Midbrain (tissue), 1 donor: ENCODE data around the gene ATP13A1.
"Not testable (repeated sequence)": the region's sequence is repeated elsewhere in the genome, so short reads cannot be mapped to it uniquely, and the experiment has no call there.

ENCODE experiments used
- DNase-seq: peaks from one replicate; lab custom pipeline; 2025; lab: John Stamatoyannopoulos, UW

ATP13A1 gene

DNA sequence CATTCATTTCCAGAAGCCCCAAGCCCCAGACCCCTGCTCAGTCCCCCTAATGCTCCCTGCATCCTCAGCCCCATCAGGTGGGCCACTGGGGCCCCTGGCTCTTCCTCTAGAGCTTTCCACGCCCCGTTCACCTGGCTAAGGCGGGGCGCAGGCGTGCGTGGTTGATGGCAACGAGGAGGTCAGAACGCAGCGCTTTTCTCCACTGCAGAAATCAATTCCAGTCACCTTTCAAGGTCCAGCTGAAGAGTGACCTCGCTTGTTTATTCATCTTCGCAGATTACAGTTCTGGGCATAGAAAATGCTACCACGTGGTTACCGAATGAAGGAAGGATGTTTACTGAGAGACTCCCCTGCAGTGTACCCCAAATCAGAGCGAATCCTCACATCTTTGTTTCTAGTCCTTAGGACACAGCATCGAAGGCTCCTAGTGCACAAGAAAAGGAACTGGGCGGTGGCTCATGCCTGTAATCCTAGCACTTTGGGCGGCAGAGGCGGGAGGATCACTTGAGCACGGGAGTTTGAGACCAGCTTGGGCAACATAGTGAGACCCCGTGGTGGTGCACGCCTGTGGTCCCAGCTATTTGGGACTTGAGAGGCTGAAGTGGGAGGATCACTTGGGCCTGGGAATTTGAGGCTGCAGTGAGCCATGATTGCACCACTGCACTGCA lies 44.2 kb downstream of the ATP13A1 start:
- DNase-seq = no peak

DNA sequence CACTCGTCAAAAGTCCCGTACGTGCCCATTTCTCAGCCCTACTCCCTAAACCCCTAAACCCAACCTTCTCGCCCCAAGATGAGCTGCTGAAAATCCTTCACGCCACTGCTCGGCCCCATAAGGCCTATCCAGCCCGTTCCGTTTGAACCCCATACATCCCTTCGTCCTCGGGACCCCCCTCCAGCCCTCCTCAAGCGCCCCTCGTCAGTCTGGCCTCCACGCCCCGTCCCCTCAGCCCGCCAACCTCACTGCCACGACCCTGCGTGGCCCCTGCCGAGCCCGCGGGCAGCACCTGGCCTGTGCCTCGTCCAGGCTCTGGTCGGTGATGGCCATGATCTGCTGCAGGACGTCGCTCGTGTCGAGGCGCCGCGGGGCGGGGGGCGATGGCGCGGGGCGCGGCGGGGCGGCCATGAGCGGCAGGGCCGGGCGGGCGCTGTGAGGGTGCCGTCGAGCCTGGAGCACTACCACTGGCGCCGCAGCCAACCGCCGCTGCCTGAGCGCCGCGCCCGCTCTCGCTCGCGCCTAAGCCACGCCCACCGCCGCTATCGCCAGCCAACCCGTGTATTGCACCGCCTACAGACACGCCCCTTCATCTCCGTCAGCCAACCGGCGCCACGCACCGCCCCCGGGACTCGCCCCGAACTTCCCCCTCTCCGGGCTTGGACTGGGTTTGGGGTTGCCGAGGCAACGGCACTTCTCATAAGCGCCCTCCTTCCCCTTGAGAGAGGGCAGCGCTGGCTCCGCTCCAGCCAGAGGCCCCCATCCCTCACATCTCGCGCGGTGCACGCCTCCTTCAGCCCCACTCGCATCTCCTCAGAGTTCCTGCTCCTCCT lies 45.0 kb downstream of the ATP13A1 start, which contains the start of gene PBX4:
TSS of gene PBX4 (minus strand) at position 469 of the 833 bp plus-strand sequence. CDS start at position 411, 58 bp downstream.
- peak; percentile 85 for DNase-seq

DNA sequence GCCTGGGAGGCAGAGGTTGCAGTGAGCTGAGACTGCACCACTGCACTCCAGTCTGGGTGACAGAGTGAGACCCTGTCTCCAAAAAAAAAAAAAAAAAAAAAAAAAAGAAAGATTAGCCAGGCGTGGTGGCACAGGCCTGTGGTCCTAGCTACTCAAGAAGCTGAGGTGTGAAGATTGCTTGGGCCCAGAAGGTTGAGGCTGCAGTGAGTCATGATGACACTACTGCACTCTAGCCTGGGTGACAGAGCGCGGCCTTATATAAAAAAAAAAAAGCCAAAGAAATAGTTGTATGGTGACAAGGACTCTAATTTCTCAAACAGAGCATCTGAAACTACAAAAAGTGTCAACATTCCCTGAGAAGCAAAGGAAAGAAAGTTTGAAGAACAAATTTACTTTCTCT lies 48.4 kb downstream of the ATP13A1 start:
- no peak for DNase-seq

DNA sequence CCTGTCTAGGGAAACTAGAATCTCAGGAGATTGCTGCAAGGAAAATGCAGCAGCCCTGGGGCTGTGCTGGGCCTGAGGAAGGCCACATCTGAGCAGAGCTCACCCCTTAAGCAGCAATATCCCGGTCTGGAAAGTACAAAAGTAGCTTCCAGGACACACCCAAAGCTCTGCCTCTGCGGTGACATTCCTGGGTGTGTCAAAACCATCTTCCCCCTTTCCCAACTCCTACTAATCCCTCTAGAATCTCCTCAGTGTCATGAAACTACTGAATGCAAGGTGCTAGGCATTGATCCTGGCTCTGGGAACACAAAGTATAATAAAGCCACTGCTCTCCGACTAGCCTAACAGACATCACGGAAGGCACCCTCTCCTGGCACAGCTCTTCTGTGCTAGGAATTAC lies 50.0 kb downstream of the ATP13A1 start:
- DNase-seq = no peak

DNA sequence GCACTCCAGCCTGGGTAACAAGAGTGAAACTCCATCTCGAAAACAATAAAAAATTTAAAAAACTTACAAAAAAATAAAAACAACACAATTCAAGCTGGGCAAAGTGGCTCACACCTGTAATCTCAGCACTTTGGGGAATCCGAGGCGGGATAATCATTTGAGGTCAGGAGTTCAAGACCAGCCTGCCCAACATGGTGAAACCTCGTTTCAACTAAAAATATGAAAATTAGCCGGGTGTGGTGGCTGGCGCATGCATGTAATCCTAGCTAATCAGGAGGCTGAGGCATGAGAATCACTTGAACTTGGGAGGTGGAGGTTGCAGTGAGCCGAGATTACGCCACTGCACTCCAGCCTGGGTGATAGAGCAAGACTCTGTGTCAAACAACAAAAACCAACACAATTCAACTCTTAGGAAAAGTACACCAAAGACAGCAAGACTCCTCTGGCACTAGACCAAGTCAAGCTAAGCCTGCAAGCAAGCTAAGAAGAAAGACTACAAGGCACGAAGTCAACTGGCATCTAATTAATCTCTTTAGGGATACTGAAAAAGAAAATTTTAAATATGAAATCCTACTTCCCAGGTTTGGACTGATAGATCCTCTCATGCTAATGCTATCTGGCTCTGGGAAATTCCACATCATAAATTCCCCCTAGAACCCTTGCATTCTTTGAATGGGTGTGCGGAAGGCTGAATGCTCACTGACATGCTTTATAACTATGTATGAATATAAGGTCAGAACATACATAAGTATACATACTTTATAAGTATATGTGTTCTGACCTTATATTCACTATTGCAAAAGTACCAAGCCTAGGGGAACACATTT lies 52.9 kb downstream of the ATP13A1 start:
- DNase-seq = no peak

DNA sequence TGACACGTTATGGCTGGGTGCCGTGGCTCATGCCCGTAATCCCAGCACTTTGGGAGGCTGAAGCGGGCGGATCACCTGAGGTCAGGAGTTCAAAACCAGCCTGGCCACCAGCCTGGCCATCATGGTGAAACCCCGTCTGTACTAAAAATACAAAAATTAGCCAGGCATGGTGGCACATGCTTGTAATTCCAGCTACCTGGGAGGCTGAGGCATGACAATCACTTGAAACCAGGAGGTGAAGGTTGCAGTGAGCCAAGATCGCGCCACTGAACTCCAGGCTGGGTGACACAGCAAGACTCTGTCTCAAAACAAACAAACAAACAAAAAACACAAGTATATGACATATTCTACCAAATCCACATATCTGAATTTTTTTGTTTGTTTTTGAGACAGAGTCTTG lies 56.8 kb downstream of the ATP13A1 start:
- not testable (repeated sequence) for DNase-seq

DNA sequence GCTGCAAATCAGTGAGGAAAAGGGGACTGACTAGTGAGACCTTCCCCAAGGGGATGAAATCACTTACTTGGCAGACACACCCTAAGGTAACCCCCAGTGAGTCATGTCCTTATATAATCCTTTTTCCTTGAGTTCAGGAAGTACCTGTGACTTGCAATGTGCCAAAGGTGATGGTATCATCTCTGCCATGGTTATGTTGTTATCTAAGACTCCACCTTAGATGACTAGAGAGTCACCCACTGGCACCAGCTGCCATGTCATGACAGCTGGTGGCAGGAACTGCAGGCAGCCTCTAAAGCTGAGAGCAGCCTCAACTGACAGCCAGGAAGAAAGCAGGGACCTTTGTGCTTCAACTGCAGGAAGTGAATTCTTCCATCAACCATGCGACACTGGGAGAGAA lies 57.5 kb downstream of the ATP13A1 start:
- DNase-seq = no peak

DNA sequence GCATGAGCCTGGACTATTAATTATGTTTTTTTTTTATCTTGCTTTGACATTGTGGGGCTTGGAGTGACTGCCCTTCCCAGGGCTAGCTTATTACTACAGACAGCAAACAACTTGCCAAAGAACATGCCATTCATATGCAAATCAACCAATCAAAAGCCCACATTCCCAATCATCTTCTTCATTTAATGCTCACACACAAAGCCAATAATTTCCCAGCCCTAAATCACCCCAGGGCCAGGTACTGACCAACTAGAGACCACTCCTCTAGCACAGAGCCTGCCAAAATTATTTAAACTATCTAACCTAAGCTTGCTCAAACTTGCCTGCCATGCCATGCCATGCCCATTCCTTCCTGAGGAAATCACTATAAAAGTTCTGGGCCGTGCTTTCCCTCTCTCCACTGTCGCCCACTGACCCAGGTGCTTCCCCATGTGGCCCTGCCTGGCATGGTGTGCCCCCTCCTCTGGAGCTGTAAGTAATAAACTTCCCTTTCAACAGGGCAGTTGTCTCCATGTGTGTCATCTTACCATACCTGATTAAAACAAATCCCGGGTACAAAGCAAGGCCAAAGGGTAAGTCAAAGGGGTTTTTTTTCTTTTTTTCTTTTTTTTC lies 60.7 kb downstream of the ATP13A1 start:
- peak; percentile 10 for DNase-seq

DNA sequence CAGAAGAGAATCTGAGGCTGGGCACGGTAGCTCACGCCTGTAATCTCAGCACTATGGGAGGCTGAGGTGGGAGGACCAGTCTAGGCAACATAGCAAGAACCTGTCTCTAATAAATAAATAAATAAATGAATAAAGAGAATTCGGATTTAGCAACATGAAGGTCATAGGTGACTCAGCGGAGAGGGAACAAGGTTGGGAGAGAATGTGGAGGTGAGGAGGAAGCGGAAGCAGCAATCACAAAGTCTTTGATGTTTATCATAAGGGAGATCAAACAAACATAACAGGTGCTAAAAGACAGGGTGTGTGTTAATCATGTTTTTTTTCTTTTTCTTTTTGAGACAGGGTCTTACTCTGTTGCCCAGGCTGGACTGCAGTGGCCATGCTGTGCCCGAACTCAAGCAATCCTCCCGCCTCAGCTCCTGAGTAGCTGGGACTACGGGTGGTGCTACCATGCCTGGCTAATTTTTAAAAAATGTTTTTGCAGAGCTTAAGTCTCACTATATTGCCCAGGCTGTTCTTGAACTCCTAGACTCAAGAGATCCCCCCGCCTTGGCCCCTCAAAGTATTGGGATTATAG lies 61.3 kb downstream of the ATP13A1 start:
- no peak for DNase-seq

DNA sequence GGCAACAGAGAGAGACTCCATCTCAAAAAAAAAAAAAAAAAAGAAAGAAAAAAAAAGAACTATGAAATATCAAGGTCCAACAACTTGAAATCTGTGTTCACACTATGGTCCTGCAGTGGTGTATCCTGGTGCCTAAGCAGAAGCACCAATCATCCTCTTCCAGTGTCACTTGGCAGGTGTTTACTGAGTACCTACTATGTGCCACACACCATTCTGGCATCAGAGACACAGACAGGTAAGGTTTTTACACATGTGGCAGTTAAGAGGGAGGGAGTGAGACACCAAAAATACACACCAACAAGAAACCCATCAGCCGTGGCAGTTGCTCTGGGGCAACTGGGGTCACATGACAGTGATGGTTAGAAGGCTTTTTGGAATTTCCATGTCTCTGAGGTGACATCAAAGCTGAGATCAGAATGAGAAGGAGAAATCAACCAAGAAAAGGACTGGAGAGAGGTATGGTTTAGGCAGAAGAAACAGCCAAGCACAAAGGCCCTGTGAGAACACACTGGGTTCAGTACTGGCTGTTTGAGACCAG lies 62.6 kb downstream of the ATP13A1 start:
- DNase-seq = no peak

DNA sequence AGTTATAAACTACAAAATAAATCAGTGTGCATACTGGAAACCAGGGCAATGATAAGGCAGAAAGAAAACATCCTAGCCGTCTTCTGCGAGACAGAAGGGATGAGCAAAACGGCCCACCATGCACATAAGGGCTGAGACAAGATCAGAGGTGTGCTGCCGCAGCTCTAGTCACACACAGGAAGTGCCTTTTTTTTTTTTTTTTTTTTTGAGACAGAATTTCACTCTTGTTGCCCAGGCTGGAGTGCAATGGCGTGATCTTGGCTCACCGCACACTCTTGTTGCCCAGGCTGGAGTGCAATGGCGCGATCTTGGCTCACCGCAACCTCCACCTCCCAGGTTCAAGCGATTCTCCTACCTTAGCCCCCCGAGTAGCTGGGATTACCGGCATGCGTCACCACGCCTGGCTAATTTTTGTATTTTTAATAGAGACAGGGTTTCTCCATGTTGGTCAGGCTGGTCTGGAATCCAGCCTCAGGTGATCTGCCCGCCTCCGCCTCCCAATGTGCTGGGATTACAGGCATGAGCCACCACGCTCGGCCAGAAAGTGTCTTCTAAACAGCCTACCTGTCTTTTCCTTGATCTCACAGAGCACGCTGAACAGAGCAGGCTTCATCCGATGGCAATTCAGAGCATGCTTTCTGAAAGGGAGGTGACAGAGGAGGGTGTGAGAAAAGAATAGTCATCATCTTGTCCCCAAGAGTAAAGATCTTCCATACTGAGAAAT lies 64.6 kb downstream of the ATP13A1 start:
- DNase-seq = not testable (repeated sequence)

DNA sequence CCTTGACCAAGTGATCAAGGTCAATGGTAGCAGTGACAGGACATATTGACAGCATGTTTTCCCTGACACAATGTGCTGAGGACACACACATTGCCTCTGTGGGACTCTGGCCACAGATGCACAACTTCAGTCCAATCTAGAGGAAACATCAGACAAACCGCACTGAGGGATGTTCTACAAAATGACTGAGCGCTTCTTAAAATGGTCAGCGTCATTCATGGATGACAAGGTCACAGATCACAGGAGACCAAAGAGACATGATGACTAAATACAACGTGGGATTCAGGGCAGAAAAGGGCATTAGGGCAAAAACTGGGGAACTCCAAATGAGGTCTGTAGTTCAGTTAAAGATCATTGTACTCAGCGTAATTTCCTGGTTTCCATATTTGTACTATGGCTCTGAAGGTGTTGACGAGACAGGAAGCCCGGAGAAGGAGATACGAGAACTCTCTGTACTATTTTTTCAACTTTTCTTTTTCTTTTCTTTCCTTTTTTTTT lies 65.6 kb downstream of the ATP13A1 start:
- no peak for DNase-seq
